HEK293 (cell line): ENCODE measurements around the gene SLC1A3.

Source experiments
- GLIS2 ChIP-seq: fragments of 450-650 bp; formaldehyde crosslinking; IDR thresholded peaks from 2 replicates; pipeline ENCODE4 v1.5.1; 2016; ENCODE audit warnings: missing biosample characterization, missing genetic modification characterization
- ZNF223 ChIP-seq: fragments of 450-650 bp; formaldehyde crosslinking; IDR thresholded peaks from 2 replicates; pipeline ENCODE4 v1.5.1; 2016; ENCODE audit warnings: missing biosample characterization, missing genetic modification characterization
- ZSCAN30 ChIP-seq: fragments of 450-650 bp; IDR thresholded peaks from 2 replicates; pipeline ENCODE4 v1.5.1; 2018; ENCODE audit warnings: missing biosample characterization, mild to moderate bottlenecking, missing genetic modification characterization, moderate library complexity
- TF ChIP-seq, protein P1 (sequence below): fragments of 450-650 bp; formaldehyde crosslinking; IDR thresholded peaks from 2 replicates; pipeline ENCODE4 v1.5.1; 2016; ENCODE audit warnings: missing biosample characterization, missing genetic modification characterization

DNA sequence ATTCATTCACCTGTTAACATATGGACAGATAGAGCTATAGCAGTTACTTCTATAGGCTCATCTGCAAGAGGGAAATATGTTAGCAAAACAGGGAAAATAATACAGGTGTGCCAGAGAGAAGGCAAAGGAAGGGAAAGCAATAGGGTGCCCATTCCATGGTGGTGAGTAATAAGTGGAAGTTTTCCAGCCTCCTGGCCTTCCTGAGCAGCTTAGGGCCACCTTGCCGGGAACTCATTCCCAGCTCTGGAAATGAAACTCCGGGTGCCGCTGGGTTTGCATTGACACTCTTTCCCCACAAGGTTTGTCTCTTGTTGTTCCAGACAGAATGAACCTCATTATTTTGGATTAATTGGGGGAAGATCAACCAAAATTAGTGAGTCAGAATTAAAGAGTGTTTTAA is 58.4 kb downstream of the SLC1A3 start:
- TF ChIP-seq GLIS2 (tag by site-specific recombination), result no peak
- TF ChIP-seq ZSCAN30, result no peak
- TF ChIP-seq ZNF223, result no peak
- TF ChIP-seq, protein P1, sequence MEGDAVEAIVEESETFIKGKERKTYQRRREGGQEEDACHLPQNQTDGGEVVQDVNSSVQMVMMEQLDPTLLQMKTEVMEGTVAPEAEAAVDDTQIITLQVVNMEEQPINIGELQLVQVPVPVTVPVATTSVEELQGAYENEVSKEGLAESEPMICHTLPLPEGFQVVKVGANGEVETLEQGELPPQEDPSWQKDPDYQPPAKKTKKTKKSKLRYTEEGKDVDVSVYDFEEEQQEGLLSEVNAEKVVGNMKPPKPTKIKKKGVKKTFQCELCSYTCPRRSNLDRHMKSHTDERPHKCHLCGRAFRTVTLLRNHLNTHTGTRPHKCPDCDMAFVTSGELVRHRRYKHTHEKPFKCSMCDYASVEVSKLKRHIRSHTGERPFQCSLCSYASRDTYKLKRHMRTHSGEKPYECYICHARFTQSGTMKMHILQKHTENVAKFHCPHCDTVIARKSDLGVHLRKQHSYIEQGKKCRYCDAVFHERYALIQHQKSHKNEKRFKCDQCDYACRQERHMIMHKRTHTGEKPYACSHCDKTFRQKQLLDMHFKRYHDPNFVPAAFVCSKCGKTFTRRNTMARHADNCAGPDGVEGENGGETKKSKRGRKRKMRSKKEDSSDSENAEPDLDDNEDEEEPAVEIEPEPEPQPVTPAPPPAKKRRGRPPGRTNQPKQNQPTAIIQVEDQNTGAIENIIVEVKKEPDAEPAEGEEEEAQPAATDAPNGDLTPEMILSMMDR (tag by site-specific recombination), result no peak
